Transverse colon (tissue), 4 donors: ENCODE measurements around the gene RAPGEF6.

Experiments used
- CTCF ChIP-seq, 5 experiments: fragments of 200-600 bp in 3 of 5; fragments of 450-650 bp in 2 of 5; sonication (generic) in 3 of 5; IDR thresholded peaks; 1 replicate in 2 of 5; 2 replicates in 3 of 5; pipeline ENCODE4 v1.5.1; 2016 to 2017; ENCODE audit warnings: antibody characterized with exemption in 5 of 5, inconsistent platforms in 3 of 5, mild to moderate bottlenecking in 2 of 5, moderate library complexity in 1 of 5
- EP300 ChIP-seq: sonication (generic); formaldehyde crosslinking; IDR thresholded peaks from one replicate; pipeline ENCODE4 v1.6.1; 2017; ENCODE audit warnings: antibody characterized with exemption, low read depth
- POLR2A ChIP-seq: fragments of 450-650 bp; IDR thresholded peaks from one replicate; pipeline ENCODE4 v1.6.1; 2016; ENCODE audit warnings: antibody characterized with exemption, mild to moderate bottlenecking, moderate library complexity
- POLR2AphosphoS5 ChIP-seq, 3 donors: sonication (generic); formaldehyde crosslinking; IDR thresholded peaks; one replicate each; pipeline ENCODE4 v1.6.1; 2016; ENCODE audit warnings: antibody characterized with exemption in 3 of 3

- TF ChIP-seq EP300 (no peak), POLR2A (no peak), CTCF (IDR thresholded peaks at IDR 0.05) (no peak), POLR2AphosphoS5 (IDR thresholded peaks at IDR 0.05) (no peak)
Measured at GRCh38 chr5:131460867-131461572, 174.0 kb downstream of the RAPGEF6 start.
